OCI-LY3 (cell line): ENCODE results near the gene ITIH3.

Experiments used
- CTCF ChIP-seq: fragments of 200-600, 300-600 bp; sonication (generic); IDR thresholded peaks from 2 replicates; pipeline ENCODE4 v1.5.1; 2014; ENCODE audit warnings: antibody characterized with exemption, low read length, low read depth
- EZH2phosphoT487 ChIP-seq: fragments of 200-600 bp; shearing (Covaris generic); IDR thresholded peaks from 2 replicates; pipeline ENCODE4 v1.6.1; 2018; ENCODE audit warnings: antibody characterized with exemption, mixed run types, low read depth

- no peak for TF ChIP-seq EZH2phosphoT487
- no peak for TF ChIP-seq CTCF
Measured at GRCh38 chr3:52769786-52770455, 24.7 kb upstream of the ITIH3 start.
